Thoracic aorta (tissue), 2 donors: ENCODE data around the gene SPTLC1. TPM values are rescaled to one million over a fixed set of nuclear protein-coding genes. Genes with fewer than 3 reads are reported as not detected.
"Not testable (repeated sequence)": the region's sequence is repeated elsewhere in the genome, so short reads cannot be mapped to it uniquely, and the experiment has no call there.

Experiments used
- ATAC-seq: fragments of 150-250 bp; one replicate; pipeline ENCODE4 v1.8.0; 2017; ENCODE audit warnings: low read depth; ENCODE audit not compliant: insufficient number of reproducible peaks, low FRiP score
- DNase-seq: peaks from one replicate; pipeline ENCODE4 v3.0.0-alpha.2; 2020; ENCODE audit warnings: low spot score
- H3K27ac ChIP-seq, 2 donors: fragments of 200-600 bp; sonication (generic); 1 replicate in 1 of 2; 2 replicates in 1 of 2; pipeline ENCODE4 v1.5.1; 2016; ENCODE audit warnings: mild to moderate bottlenecking in 2 of 2, moderate library complexity in 2 of 2
- H3K27me3 ChIP-seq: fragments of 200-600 bp; sonication (generic); replicated peaks from 2 replicates; pipeline ENCODE4 v1.6.0; 2016; ENCODE audit warnings: mild to moderate bottlenecking; ENCODE audit not compliant: insufficient read depth
- H3K36me3 ChIP-seq: fragments of 200-600 bp; sonication (generic); one replicate; pipeline ENCODE4 v1.5.1; 2016
- H3K4me1 ChIP-seq, 2 donors: fragments of 200-600 bp; sonication (generic); 1 replicate in 1 of 2; 2 replicates in 1 of 2; pipeline versions ENCODE4 v1.5.1 to v1.6.0; 2016; ENCODE audit warnings: low read depth in 2 of 2, mild to moderate bottlenecking in 1 of 2; ENCODE audit not compliant: control insufficient read depth in 1 of 2
- H3K4me3 ChIP-seq: fragments of 200-600 bp; sonication (generic); 2 replicates; pipeline ENCODE4 v1.5.1; 2016; ENCODE audit warnings: mild to moderate bottlenecking
- H3K9me3 ChIP-seq: fragments of 200-600 bp; sonication (generic); 2 replicates; pipeline ENCODE4 v1.5.1; 2016
- total RNA-seq, 2 donors: library from RNA; depleted of rRNA; stranded (reverse); fragments of >200 nt; gene quantifications; one replicate each; pipeline versions ENCODE4 v1.1.0 to v1.2.3, GENCODE V29; 2016
- TF ChIP-seq, protein P1 (sequence below): fragments of 200-600 bp; sonication (generic); IDR thresholded peaks from one replicate; pipeline ENCODE4 v1.5.1; 2019; ENCODE audit warnings: antibody characterized with exemption

Gene SPTLC1
- total RNA-seq, 2 donors from 2014 or later: 45.6 to 74.7 TPM

DNA sequence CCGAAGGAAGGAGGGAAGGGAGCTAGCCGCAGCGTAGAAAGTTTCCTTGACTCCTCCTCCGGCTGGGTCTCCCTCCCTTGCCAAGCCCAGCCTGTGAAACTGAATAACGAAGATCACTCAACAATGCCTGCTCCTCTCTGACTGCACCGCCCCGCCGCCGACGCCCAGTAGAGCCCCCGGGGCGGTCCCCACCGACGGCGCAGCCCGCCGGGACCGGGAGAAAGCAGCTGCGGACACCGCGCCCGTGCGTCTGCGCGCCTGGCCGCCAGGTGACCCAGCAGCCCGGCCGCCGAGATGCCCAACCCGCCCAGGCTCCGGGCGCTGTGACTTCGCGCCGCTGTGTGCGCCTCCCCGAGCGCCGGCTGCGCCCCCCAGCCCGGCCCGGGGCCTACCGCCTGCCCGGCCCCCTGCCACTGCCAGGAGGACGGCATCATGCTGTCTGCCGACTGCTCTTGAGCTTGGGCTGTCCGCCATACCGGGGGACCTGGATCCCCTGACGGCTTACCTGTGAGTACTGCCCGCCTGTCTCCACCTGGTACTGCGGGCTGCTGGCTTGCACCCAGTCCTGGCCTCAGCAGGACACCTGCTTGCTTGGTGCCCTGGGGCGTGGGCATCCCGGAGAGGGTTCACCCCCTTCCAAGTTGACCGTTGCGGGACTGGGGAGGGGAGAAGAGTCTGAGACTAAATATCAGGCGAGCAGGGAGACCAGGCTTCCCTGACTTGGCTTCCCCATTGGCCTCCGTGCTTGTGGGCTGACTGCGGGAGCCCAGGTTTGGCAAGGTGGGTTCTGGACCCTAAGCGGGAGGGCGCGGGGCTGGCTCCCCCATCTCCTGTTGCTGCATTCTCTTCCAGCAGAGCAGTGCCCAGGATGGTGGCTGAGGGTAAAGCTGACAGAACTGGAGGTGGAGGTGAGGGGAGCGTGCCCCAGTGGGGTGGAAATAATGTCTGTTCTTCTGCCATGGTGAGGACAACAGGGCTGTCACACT is 26.2 kb upstream of the SPTLC1 start:
- no peaks in the 10 kb centered on the region for H3K36me3 ChIP-seq
- H3K27ac ChIP-seq: no peak overlapping the region
- TF ChIP-seq, protein P1, sequence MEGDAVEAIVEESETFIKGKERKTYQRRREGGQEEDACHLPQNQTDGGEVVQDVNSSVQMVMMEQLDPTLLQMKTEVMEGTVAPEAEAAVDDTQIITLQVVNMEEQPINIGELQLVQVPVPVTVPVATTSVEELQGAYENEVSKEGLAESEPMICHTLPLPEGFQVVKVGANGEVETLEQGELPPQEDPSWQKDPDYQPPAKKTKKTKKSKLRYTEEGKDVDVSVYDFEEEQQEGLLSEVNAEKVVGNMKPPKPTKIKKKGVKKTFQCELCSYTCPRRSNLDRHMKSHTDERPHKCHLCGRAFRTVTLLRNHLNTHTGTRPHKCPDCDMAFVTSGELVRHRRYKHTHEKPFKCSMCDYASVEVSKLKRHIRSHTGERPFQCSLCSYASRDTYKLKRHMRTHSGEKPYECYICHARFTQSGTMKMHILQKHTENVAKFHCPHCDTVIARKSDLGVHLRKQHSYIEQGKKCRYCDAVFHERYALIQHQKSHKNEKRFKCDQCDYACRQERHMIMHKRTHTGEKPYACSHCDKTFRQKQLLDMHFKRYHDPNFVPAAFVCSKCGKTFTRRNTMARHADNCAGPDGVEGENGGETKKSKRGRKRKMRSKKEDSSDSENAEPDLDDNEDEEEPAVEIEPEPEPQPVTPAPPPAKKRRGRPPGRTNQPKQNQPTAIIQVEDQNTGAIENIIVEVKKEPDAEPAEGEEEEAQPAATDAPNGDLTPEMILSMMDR: no peak
- no peak for DNase-seq
- ATAC-seq: no peak
- peak overlapping the region; percentile 71 for H3K4me3 ChIP-seq
- peaks cover 6 to 17% of the 10 kb centered on the region in 2 donors for H3K4me1 ChIP-seq
- H3K27me3 ChIP-seq: no peaks in the 10 kb centered on the region
- no peaks in the 10 kb centered on the region for H3K9me3 ChIP-seq

DNA sequence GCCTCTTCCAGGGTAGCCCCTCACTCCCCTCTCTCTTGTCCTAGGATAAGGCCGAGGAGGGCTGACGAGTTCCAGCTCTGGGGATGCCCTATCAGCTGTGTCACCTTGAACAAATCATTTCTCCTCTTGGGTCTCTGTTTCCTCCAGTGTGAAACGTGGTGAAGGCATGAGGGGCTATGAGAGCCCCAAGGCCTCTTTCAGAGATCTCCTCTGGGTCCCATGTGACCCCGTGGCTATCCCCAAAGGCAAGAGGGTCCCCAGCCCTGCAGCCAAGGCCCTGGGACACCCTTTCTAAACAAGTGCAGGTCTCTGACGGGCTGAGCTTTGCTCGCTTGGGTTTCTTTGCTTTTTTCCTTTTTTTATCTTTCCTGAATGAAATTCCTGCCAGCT is 25.5 kb upstream of the SPTLC1 start:
- Histone ChIP-seq H3K4me1 (peaks cover 6 to 16% of the 10 kb centered on the region in 2 donors), H3K27ac (no peak overlapping the region), H3K4me3 (peak overlapping the region; percentile 71), H3K27me3 (no peaks in the 10 kb centered on the region), H3K9me3 (no peaks in the 10 kb centered on the region), H3K36me3 (no peaks in the 10 kb centered on the region)
- DNase-seq: no peak
- no peak for ATAC-seq
- TF ChIP-seq, protein P1: no peak

DNA sequence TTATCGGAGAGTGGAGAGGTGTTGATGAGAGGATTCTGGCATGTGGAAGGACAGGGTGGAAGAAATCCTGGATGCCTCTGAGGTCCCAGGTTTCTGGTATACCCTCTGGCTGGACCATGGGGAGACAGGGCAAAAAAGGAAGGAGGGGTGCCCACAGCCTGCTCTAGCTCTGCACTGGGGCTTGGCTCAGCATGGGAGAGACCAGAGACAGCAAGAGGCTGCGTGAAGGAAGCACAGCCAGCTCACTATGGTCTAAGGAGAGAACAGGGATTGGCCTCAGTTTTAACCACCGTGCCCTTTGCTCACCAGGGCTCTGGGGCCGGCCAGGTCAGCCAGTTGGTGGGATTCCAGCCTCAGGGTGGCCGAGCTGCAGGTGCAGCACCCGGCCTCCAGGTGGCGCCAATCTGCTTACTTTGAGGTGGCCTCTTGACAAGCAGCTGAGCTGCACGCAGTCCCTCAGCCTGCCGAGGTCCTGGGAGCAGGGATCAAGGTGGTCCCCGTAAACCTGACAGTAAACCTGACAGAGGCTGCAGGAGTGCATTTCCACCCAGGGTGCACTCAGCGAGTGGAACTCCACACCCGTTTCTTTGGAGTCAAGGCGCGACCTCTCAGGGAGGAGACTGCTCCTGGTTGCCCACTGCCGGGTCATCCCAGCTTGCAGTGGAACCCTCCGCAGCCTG is 25.0 kb upstream of the SPTLC1 start:
- peaks cover 6 to 16% of the 10 kb centered on the region in 2 donors for H3K4me1 ChIP-seq
- DNase-seq (no peak), ATAC-seq (no peak)
- TF ChIP-seq, protein P1: peak; percentile 93
- no peaks in the 10 kb centered on the region for H3K27me3 ChIP-seq
- no peak overlapping the region for H3K27ac ChIP-seq
- no peaks in the 10 kb centered on the region for H3K36me3 ChIP-seq
- H3K9me3 ChIP-seq: no peaks in the 10 kb centered on the region
- peak overlapping the region; percentile 71 for H3K4me3 ChIP-seq

DNA sequence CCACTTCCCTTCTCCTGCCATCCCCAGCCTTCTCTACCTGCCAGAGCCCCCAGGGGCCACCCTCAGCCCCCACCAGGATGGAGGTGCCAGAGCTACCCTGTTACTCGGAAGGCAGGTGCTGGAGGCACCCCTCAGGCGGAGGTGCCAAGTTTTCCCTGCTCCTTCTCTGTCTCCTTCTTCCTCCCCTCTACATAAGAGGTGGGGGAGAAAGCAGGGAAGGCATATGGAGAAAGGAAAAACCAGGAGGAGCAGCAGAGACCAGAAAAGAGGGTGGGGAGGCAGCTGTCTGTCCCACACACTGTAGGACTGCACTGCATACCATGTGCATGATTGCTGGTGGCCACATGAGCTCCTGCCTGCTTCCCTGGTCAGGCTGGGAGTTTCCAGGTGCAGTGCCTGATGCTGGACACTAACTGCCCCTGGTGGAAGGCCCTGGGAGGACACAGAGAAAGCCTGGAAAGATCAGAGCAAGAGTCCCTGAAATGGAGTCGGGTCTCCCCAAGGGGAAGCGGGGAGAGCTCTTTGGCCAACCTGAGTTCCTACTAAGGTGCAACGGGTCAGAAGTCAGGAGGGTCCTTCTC is 23.8 kb upstream of the SPTLC1 start:
- H3K27me3 ChIP-seq, ATAC-seq, H3K9me3 ChIP-seq: not testable (repeated sequence)

DNA sequence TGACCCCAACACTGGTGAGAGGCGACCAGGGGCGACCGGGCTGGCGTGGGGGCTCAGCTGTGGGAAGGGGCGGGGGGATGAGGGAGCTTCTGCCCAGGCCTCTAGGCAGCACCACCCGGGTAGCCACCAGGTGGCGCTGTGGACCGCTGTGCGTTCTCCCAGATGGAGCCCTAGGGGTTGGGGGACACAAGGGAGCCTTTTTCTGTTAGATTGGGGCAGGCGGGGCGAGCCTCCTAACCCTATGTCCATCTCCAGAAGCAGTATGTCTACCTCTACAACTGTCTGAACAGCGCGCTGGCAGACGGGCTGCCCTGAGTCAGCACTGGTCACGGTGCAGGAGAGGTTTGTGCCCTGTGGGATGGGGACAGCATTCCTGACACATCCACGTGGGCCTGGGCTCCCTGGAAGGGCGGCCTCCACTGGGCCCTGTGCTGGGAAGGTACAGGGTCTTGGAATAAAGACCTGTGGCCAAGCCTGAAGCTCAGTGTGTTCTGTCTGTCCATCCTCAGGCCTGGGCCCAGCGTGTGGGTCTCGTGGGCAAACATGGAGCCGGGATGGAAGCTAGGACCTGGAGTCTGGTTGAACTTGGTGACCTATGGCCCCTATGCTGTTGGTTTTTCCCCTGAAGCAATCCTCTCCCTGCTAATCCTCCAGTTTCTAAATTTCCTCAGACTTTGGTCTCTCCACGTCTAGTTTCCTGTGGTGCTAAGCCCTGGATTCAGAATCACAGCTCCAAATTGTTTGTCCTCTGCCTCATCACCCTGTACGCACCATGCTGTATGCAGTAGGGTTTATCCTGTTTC is 23.1 kb upstream of the SPTLC1 start:
- no peak for ATAC-seq
- no peak for DNase-seq
- TF ChIP-seq, protein P1: peak; percentile 86
- Histone ChIP-seq H3K4me3 (no peak overlapping the region), H3K36me3 (no peaks in the 10 kb centered on the region), H3K4me1 (peaks cover 8 to 29% of the 10 kb centered on the region in 2 donors), H3K27ac (no peak overlapping the region), H3K27me3 (no peaks in the 10 kb centered on the region), H3K9me3 (no peaks in the 10 kb centered on the region)

More for the DNA sequence above, 23.8 kb upstream of the SPTLC1 start:
- H3K36me3 ChIP-seq, H3K27ac ChIP-seq, DNase-seq, H3K4me3 ChIP-seq: not testable (repeated sequence)
- peaks cover 6 to 23% of the 10 kb centered on the region in 2 donors for H3K4me1 ChIP-seq
